ENCODE results near the gene ARAP2.

- TF ChIP-seq CTCF (IDR thresholded peaks at IDR 0.05; ENCODE audit: insufficient read depth, low read length, poor library complexity, severe bottlenecking), result no peak
- no peak for TF ChIP-seq EZH2phosphoT487 (conservative IDR thresholded peaks at IDR 0.05; ENCODE audit: low read length)
These were observed 217.9 kb downstream of the ARAP2 start for GRCh38 chr4:36026348-36026880.

All from SU-DHL-6 (cell line).